Spinal cord (tissue), 10 donors: ENCODE measurements around the gene TCEA3. TPM values are rescaled to one million over a fixed set of nuclear protein-coding genes. Genes with fewer than 3 reads are reported as not detected.

Experiments used
- DNase-seq, 6 donors: peaks; one replicate each; pipeline versions ENCODE4 v3.0.0 to v3.0.0-alpha.2; 2013 to 2015; ENCODE audit warnings: low spot score in 6 of 6, low read depth in 4 of 6
- H3K27ac ChIP-seq: one replicate; pipeline ENCODE4 v1.5.1; 2013; ENCODE audit warnings: low read depth, low read length, control low read depth
- H3K27me3 ChIP-seq: one replicate; pipeline ENCODE4 v1.6.1; 2013; ENCODE audit warnings: low read length; ENCODE audit not compliant: control insufficient read depth, insufficient read depth
- H3K36me3 ChIP-seq: one replicate; pipeline ENCODE4 v1.6.1; 2013; ENCODE audit warnings: low read length; ENCODE audit not compliant: control insufficient read depth, insufficient read depth
- H3K4me1 ChIP-seq: one replicate; pipeline ENCODE4 v1.6.1; 2013; ENCODE audit warnings: low read length; ENCODE audit not compliant: control insufficient read depth, insufficient read depth
- H3K4me3 ChIP-seq: one replicate; pipeline ENCODE4 v1.5.1; 2013; ENCODE audit warnings: low read depth, low read length, control low read depth
- H3K9me3 ChIP-seq: one replicate; pipeline ENCODE4 v1.6.1; 2013; ENCODE audit warnings: low read length; ENCODE audit not compliant: control insufficient read depth, insufficient read depth
- WGBS: methylation state at CpG from one replicate; pipeline ENCODE4 v1.1.5; 2013; ENCODE audit warnings: missing lambda C conversion rate; ENCODE audit not compliant: insufficient coverage; 5-methylcytosine and 5-hydroxymethylcytosine counted together
- polyA plus RNA-seq, 2 donors: library from polyadenylated mRNA; unstranded; fragments of 120-200 nt; gene quantifications; one replicate each; pipeline ENCODE4 v1.2.1, GENCODE V29; 2013; ENCODE audit not compliant: insufficient read length in 2 of 2
- total RNA-seq, 2 donors: library from RNA; depleted of rRNA in 1 of 2; stranded (reverse); fragments of 120-200 nt in 1 of 2; fragments of >200 nt in 1 of 2; gene quantifications; one replicate each; pipeline versions ENCODE4 v1.2.3 to v1.2.4, GENCODE V29; 2013 to 2014
- donor health status: healthy.

TCEA3 gene
- total and polyA plus RNA-seq, 4 donors = 9.1 to 32.6 (median 16.6) TPM

- no peak for DNase-seq
- Histone ChIP-seq H3K9me3 (no peaks in the 10 kb centered on the region), H3K36me3 (peaks cover 18% of the 10 kb centered on the region), H3K27me3 (no peaks in the 10 kb centered on the region), H3K4me3 (no peak overlapping the region), H3K27ac (no peak overlapping the region), H3K4me1 (peaks cover 14% of the 10 kb centered on the region)
- WGBS = 100% methylated on average over 5 of the region's 6 CpGs
Measured at GRCh38 chr1:23449306-23449705, 24.8 kb upstream of the TCEA3 start.

- no peak for DNase-seq
- peaks cover 14% of the 10 kb centered on the region for H3K4me1 ChIP-seq
- no peak overlapping the region for H3K27ac ChIP-seq
- H3K4me3 ChIP-seq = no peak overlapping the region
- no peaks in the 10 kb centered on the region for H3K27me3 ChIP-seq
- no CpG with 5 or more reads among the region's 1 CpG for WGBS
- no peaks in the 10 kb centered on the region for H3K9me3 ChIP-seq
- H3K36me3 ChIP-seq = peaks cover 18% of the 10 kb centered on the region
Measured at GRCh38 chr1:23448846-23449245, 24.3 kb upstream of the TCEA3 start.

GRCh38 chr1:23446661-23447310 lies 22.2 kb upstream of the TCEA3 start:
- no peaks in the 10 kb centered on the region for H3K9me3 ChIP-seq
- 94% methylated on average over 7 of the region's 8 CpGs for WGBS
- H3K4me3 ChIP-seq = no peak overlapping the region
- no peak overlapping the region for H3K27ac ChIP-seq
- H3K36me3 ChIP-seq = peaks cover 13% of the 10 kb centered on the region
- no peaks in the 10 kb centered on the region for H3K27me3 ChIP-seq
- peaks cover 6% of the 10 kb centered on the region for H3K4me1 ChIP-seq
- peak in 2 of 6 donors; percentile 27 to 62 for DNase-seq

GRCh38 chr1:23444596-23445390 lies 20.2 kb upstream of the TCEA3 start:
- Histone ChIP-seq H3K4me3 (no peak overlapping the region), H3K4me1 (no peaks in the 10 kb centered on the region), H3K36me3 (peaks cover 20% of the 10 kb centered on the region), H3K27ac (no peak overlapping the region), H3K27me3 (no peaks in the 10 kb centered on the region), H3K9me3 (no peaks in the 10 kb centered on the region)
- WGBS = 88% methylated on average over 3 of the region's 4 CpGs
- no peak for DNase-seq

- no peaks in the 10 kb centered on the region for H3K4me1 ChIP-seq
- H3K36me3 ChIP-seq = peaks cover 23% of the 10 kb centered on the region
- no peak overlapping the region for H3K4me3 ChIP-seq
- no CpG with 5 or more reads among the region's 4 CpGs for WGBS
- H3K27me3 ChIP-seq = no peaks in the 10 kb centered on the region
- peak in 1 of 6 donors; percentile 38 for DNase-seq
- no peak overlapping the region for H3K27ac ChIP-seq
- H3K9me3 ChIP-seq = no peaks in the 10 kb centered on the region
Measured at GRCh38 chr1:23444104-23444533, 19.6 kb upstream of the TCEA3 start.

- no peaks in the 10 kb centered on the region for H3K27me3 ChIP-seq
- DNase-seq = no peak
- no peak overlapping the region for H3K4me3 ChIP-seq
- H3K9me3 ChIP-seq = no peaks in the 10 kb centered on the region
- H3K27ac ChIP-seq = no peak overlapping the region
- WGBS = 73% methylated on average over 3 of the region's 3 CpGs
- H3K36me3 ChIP-seq = peaks cover 30% of the 10 kb centered on the region
- H3K4me1 ChIP-seq = no peaks in the 10 kb centered on the region
Measured at GRCh38 chr1:23442751-23443150, 18.2 kb upstream of the TCEA3 start.

- H3K36me3 ChIP-seq = peaks cover 42% of the 10 kb centered on the region
- H3K27me3 ChIP-seq = no peaks in the 10 kb centered on the region
- DNase-seq = no peak
- H3K27ac ChIP-seq = no peak overlapping the region
- H3K4me3 ChIP-seq = no peak overlapping the region
- H3K4me1 ChIP-seq = no peaks in the 10 kb centered on the region
- no peaks in the 10 kb centered on the region for H3K9me3 ChIP-seq
- 88% methylated on average over 6 of the region's 8 CpGs for WGBS
Measured at GRCh38 chr1:23441446-23442148, 17.0 kb upstream of the TCEA3 start.

- 98% methylated on average over 8 of the region's 8 CpGs for WGBS
- Histone ChIP-seq H3K27ac (no peak overlapping the region), H3K36me3 (peaks cover 67% of the 10 kb centered on the region), H3K27me3 (no peaks in the 10 kb centered on the region), H3K9me3 (no peaks in the 10 kb centered on the region), H3K4me1 (no peaks in the 10 kb centered on the region), H3K4me3 (no peak overlapping the region)
- no peak for DNase-seq
Measured at GRCh38 chr1:23438545-23438944, 14.0 kb upstream of the TCEA3 start.

GRCh38 chr1:23437355-23437664 lies 12.8 kb upstream of the TCEA3 start:
- H3K27ac ChIP-seq = no peak overlapping the region
- no peaks in the 10 kb centered on the region for H3K9me3 ChIP-seq
- 67% methylated on average over 13 of the region's 13 CpGs for WGBS
- DNase-seq = no peak
- H3K27me3 ChIP-seq = no peaks in the 10 kb centered on the region
- peaks cover 69% of the 10 kb centered on the region for H3K36me3 ChIP-seq
- no peaks in the 10 kb centered on the region for H3K4me1 ChIP-seq
- no peak overlapping the region for H3K4me3 ChIP-seq
